Activated CD8-positive, alpha-beta memory T cell treated with anti-CD3 and anti-CD28 coated beads, Interleukin-2, amount 50 U/mL, for 48 hours (primary cell): ENCODE results near the gene SERPING1.
"Not testable (repeated sequence)": the region's sequence is repeated elsewhere in the genome, so short reads cannot be mapped to it uniquely, and the experiment has no call there.

Experiments
- DNase-seq: peaks from one replicate; pipeline ENCODE4 v3.0.0-alpha.2; 2020

Gene SERPING1

DNA sequence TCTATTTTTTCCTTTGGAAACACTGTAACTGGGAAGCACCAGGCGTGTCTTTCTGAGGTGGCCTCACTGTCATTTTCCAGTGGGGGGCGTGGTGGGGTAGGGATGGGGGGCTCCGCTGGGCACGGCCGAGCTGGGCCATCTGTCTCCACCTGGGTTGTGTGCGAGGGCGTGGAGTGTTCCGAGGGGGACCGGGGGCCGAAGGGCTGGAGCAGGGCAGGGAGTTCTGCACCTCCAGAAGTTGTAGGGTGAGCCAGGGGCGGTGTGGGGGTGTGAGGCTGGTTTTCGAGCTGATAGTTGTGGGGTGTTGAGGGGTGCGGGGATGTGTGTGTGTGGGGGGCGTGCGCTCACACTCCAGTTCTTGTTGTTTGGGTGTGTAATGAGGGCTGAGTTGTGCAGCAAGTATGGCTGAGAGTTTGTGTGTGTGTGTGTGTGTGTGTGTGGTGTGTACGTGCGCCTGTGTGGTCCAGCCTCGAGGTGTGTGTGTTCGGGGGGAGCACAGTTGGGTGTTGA, 41.4 kb downstream of the SERPING1 start:
- DNase-seq: no peak

DNA sequence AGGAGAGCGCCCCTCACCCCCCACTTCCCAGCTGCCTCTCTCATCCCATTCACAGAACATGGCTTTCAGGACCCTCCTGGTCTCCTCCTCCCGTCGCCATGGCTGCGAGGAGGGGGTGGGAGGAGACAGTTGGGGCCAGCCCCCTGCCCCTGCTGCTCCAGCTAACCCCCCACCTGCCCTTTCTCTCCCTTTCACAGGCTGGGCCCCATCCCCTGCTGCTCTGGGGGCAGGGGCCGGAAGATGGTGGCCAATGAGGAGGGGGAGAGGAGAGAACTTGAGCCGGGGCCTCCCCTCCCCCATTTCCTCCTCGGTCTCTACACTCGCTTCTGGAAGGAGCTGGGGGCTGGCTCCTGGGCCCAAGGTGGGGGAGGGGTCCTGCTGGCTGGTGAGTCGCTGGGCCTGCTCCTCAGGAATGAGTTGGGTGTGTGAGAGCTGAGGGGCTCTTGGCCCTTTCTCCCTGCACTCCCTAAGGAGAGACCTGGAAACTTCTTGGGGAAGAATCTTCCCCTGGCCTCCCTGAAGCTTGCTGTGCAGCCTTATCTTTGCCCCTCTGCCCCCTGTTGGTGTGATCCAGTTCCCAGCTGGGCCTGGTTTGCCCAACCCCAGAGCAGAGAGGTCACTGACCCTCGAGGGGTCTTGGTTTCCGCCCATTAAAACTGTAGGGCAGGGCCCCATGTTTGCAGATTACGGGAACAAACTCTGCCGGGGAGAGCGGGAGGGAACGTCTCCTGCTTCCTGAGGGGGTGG, 42.0 kb downstream of the SERPING1 start:
- DNase-seq: no peak

DNA sequence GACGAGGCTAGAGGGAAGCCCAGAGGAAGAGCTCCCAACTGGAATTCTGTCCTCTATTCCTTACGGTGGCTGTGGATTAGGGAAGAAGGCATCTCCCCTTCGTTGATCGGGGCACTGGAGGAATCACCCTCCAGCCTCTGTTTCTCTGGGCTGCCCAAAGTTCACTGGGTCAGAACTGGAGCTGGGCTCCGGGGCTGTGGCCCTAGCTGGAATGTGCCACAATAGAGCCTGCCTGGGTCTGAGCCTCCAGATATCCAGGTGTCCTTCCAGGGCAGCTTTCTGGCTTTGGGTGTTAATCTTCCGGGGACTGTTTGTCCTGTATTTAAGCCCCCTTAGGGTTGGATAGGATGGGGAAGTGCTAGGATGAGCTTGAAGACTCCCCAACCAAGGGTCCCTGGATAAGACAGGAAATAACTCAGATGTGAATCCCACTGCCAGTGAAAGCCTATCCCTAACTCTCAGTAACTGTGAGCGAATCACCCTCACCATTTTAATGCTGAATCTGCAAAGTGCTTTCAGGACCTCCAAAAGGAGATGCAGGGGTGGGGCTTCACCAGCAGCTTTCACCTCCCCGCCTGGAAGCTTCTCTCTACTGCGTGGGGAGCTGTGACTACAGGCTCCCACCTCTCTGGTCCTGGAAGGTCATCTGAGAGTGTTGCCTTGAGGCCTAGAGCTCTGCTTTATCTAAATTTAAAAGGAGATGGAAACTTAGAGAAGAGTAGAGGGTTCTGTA, 42.7 kb downstream of the SERPING1 start:
- no peak for DNase-seq

DNA sequence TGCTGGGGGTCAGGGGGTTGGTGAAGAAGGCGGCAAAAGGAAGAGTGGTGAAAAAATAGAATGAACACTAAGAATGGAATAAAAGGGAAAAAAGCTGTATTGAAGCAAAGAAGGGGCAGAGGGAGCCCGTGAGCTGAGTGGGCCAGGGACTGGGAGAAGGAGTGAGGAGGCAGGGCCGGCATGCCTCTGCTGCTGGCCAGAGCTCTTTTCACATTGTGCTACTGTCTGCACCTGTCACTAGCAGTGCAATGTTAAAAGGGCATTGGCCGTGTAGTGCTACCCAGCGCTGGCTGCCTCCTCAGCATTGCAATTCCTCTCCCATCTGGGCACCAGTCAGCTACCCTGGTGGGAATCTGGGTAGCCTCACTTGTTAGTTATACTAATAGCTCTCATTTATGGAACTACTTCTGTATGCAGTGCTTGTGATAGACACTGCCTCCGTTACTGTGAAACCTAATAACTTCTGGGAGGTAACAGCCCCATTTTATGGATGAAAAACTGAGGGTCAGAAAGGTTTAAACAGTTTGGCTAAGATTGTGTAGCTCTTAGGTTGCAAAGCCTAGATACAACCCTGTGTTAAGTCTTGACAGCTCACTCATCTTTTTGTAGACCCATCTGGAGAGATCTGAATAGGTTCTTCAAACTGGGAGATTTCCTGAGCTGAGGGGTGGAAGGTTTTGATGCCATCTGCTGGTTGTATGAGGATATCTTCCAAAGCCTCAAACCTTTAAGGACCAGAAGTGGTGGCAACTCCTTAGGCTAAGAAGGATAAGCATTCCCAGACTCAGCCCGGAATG, 43.7 kb downstream of the SERPING1 start:
- no peak for DNase-seq

DNA sequence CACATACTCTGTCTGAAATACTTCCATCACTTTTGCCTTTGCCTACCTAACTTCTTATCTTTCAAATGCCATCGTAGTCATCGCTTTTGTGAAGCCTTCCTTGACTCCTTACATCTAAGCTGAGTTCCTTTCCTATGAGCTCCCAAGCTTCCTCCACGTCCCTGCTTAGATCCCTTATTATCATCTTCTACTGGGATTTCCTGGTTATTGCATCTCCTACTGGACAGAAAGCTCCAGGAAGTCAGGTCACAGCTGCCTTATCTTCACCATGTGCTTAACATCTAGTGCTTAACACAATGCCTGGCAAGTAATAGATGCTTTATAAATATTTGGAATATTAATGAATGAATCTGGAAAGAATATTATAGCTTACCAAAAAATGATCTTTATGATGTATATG, 46.3 kb downstream of the SERPING1 start:
- DNase-seq: no peak

DNA sequence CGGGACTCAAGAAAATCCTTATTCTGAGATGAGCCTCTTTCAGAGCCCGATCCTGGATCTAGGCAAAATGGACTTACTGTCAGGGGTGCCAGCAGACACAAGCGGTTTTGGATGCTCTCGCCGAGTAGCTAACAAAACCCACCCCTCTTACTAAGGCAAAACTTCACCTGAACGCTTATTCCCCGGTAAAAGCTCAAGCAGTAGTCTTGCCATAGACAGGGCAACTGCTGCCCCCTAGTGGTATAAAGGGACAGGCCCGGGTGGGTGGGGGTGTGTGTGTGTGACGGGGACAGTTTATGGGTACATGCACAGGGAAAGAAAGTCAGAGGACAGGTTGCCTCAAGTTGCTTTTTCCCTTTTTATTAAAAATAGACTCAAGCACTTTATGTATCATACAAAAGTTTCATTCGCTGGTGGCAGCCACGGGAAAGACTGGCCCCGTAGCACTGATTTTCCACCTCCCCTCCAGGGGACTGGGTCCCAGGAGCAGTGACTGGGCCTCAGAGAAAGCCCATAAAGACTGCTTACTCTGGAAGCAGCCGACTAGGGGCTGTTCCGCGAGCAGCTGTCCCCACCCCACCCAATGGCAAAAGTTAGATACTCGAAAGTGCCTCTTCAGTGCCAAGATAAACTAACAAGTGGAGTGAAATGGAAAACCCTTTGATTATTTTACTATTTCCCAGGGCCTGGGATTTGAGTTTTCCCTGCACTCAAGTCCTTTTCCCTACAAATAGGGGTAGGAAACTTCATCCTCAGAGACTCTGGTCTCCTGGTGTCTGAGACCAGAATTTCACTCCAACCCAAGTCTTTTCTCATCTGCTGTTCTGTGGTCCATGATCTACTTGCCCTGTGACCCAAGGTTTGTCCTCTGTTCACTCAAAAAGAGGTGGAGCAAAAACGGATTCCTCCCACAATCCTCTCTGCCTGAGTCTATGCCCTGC, 47.5 kb downstream of the SERPING1 start:
- DNase-seq: peak; percentile 91

DNA sequence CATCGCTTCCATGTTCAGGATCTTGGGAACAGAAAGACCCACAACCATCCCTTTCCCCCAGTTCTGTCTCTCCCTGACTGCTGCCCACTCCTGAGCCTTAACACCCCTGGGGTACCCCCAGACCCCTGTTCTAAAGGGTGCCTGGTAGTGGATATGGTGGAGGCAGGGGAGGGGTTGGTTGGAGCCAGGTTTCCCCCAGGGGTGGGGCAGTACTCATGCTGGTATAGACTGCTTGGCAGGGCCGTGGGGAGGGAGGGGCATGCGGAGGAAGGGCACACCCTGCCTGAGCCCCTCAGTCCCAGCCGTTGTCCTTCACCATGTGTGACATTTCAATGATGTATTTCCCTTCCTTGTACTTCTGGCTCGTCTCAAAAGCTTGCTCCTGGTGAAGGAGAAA, 48.2 kb downstream of the SERPING1 start:
- DNase-seq: no peak

DNA sequence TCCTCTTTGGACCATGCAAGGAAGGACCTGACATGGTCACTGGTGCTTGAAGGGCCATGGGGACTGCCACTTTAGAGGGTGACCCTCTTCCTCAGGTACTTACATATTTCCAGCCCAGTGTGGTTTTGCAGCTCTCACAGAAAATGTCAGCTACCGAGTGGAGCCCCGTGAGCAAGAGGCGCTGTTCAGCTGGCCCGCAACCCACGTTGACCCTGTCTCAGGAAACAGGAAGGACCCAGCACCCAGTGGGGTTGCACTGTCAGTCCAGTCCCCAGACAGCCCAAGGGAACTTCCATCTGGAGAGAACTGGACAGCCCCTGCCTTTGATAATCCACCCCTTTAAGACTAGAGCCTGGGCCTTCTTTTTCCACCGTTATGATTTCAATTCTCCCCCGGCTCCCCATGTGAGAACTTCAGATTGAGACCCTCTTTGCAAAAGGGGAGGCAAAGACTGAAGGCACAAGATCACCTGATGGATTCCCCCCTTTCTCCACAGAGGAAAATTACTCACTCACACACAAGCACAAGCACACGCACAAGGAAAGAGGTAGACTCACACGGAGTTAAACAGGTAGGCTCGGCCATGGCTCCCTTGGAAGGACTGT, 48.8 kb downstream of the SERPING1 start:
- DNase-seq: no peak

DNA sequence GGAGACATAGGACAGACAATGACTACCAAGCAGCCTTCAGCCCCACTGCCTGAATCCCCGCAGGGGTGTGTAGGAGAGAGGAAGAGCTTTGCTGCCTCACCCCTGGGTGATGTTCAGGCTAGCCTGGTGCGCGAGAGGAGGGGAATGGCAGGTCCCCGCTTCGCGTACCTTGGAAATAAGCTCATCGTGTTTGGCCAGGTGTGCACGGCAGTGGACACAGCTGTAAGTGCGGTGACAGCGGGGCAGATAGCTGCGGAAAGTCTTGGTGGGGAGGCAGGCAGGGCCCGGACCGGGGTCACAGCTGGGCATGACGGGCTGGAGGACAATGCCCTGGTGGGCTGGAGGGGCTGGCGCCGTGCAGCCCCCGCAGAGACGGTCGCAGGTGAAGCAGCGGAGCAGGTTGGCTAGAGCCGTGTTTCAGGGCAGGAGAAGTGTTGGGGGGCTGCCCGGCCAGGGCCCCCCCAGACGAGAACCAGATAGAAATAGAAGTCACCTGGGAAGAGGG, 49.4 kb downstream of the SERPING1 start:
- no peak for DNase-seq

DNA sequence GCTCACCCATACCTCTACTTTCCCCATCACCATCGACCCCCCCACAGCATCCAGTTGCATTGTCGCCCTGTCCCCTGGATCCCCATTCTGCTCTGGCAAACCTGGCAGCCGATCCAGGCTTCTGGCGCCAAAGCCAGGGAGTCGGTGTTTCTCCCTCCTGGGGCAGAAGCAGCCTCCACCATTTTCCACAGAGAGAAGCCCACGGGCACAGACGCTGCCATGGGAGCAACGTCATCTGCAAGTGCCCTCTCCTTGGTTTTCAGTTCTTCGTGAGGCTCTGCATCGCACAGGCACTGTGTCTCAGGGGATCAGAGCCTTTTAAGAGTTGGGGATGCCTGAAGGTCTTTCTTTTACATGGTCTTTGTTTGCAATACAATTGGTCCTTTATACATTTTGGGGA, 49.9 kb downstream of the SERPING1 start:
- no peak for DNase-seq

DNA sequence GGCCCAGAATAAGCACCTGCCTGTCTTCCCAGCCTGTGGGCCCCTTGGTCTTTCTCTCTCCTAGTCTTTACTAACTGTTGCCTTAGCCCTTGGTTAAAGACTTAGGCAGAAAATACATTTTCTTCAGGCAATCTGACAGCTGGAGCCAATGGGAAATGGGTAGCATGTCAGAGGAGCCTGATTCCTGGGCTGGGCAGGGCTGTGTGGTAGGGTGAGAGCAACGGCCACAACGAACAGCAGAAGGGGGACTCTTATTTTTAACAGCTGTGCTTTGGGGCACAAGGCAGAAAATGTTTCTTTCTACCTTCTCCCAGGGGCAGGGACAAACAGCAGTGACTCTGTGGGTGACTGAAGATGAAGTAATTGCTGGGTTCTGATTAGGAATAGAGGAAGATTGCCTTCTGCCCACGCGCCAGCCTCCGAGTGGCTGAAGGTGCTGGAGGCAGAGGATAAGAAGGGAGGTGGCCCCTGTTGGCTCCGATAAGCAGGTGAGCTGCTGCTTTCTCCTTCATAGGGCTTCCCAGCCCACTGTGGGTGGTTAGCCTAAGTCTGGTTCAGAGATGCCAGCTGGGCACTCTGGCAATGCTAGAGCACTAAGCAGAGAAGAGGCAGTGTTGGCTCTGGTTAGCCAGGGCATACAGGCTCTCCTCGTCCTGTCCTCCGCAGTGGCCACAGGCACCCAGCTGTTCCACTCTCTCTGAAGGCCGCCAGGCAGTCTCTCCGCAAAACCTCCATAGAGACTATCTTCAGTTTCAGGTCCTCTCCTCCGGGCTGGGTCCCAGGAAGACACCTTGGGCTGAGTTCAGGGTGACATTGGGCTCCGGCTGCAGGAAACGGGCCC, 50.7 kb downstream of the SERPING1 start:
- no peak for DNase-seq

DNA sequence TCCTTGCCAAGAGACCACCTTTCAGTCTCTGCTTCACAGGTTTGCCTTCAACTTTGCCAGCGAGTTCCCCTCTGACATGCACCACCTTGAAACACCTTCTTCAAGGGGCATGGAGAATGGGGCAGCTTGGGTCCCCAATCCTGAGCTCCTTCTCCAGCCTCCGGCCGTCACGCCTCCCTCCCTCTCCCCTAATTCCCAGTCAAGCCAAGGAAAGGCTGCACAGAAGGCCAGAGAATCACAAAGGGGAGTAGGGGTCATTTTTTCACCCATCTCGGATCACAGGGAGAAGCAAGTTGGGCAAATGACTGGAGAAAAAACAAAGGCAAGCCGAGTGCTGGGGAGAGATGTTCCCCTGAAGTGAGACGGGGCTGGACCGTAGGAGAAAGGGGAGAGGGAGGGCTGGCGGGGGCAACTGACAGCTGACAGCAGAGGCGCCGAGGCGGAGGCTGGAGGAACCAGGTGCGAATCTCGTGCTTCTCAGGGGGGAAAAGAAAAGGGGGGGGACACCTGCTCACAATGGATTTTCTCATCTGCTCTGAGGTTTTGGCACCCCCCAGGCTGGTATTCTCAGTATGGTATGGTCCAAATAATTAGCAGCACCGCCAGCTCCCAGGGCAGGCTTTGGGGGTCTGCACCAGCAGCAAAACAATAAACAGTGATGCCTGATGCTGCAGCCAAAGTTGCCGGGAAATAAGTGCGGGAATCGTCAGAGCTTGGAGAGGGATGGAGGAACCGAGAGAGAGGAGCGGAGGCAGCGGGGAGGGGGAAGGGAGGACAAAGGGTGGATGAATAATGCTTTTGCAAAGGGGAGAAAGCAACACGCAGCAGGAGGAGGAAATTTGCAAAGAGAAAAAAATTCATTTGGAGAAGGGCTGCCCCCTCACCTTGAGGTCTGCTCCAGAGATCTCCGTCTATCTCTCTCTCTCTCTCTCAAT, 51.6 kb downstream of the SERPING1 start:
- no peak for DNase-seq

DNA sequence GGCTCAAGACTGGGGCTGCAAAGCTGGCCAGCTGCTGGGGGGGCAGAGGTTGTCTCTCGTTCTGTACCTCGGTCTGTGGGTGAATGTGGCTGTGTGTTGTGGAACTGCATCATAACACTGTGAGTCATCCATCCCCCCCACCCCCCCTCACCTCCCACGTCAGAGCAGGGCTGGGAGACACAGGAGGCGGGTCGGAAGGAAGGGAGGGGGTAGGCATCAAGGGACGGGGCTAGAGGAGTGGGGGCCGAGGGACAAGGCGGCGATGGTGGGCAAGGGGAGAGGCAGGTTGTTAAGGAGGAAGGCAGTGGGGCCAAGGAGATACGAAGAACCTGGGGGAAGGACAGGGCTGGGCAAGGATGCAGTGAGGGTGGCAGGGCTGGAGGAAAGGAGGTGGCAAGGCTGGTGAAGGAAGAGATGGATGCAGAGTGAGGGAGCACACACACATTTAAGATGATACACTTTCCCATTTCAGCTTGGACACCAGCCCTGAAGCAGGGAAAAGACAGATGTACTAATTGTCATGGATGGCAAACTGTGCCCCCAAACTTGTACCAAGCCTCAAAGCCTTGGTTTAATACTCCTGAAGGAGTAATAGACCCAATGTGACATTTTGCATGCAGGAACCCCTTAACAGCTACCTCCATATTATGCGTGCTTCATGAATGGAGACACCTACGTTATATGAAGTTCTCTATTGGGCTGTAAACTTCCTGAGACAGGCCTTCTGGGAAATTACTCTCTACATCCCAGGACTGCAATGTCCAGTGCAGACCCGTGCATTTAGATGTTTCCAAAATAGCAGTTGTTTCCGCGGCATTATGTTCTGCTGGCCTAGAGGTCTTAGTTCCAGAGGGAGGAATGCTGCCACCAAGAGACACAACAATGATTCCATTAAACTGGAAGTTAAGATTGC, 52.6 kb downstream of the SERPING1 start, which contains the start of gene YPEL4:
Gene YPEL4, minus strand, starts transcription at position 87 of the 913 bp plus-strand sequence. CDS start 2,805 bp downstream, outside the sequence.
- no peak for DNase-seq

DNA sequence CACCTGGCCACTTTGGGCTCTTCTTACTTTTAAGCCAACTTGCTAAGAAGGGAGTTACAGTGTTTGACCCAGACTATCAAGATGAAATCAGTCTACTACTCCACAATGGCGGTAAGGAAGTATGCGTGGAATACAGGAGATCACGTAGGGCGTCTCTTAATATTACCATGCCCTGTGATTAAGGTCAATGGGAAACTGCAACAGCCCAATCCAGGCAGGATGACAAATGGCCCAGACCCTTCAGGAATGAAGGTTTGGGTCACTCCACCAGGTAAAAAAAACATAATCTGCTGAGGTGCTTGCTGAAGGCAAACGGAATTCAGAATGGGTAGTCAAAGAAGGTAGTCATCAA, 53.2 kb downstream of the SERPING1 start:
- no peak for DNase-seq

DNA sequence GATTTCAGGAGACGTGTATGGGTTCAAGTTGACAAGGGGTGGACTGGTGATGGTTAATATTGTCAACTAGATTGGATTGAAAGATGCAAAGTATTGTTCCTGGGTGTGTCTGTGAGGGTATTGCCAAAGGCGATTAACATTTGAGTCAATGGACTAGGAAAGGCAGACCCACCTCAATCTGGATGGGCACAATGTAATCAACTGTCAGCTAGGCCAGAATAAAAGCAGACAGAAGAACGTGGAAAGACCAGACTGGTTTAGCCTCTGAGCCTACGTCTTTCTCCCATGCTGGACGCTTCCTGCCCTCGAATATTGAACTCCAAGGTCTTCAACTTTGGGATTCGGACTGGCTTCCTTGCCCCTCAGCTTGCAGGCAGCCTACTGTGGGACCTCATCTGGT, 53.9 kb downstream of the SERPING1 start:
- DNase-seq: no peak

DNA sequence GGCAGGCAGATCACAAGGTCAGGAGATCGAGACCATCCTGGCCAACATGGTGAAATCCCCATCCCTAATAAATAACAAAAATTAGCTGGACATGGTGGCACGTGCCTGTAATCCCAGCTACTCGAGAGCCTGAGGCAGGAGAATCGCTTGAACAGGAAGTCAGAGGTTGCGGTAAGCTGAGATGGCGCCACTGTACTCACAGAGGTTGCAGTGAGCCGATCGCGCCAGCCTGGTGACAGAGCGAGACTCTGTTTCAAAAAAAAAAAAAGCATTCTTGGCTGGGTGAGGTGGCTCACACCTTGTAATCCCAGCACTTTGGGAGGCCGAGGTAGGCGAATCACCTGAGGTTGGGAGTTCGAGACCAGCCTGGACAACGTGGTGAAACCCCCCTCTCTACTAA, 54.7 kb downstream of the SERPING1 start:
- DNase-seq: not testable (repeated sequence)

DNA sequence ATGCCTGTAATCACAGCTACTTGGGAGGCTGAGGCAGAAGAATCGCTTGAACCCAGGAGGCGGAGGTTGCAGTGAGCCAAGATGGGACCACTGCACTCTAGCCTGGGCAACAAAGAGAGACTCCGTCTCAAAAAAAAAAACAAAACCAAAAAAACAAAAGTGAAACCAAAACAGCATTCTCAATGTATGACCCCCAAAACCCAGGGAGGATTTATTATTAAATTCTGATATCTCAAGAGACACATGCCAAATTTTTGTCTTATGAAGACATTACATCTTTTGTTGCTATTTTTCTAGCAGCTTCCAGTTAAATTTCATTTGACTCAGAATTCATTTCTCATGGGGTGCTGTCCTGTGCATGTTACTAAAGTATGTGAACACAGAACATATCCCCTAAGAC, 55.2 kb downstream of the SERPING1 start:
- DNase-seq: no peak

DNA sequence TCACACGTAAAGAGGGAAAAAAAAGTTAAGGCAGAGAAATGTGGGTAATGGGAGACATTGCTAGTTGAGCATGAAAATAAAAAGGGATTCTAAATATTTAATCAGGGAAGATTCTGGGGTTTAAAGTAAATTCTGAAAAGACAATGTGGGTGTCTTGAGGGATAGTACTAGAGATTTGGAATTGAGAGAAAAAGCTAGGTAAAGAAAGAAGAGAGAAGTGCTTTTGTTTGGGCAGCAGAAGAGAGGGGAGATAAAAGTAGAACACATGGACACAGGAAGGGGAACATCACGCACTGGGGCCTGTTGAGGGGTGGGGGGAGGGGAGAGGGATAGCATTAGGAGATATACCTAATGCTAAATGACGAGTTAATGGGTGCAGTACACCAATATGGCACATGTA, 55.7 kb downstream of the SERPING1 start:
- no peak for DNase-seq

DNA sequence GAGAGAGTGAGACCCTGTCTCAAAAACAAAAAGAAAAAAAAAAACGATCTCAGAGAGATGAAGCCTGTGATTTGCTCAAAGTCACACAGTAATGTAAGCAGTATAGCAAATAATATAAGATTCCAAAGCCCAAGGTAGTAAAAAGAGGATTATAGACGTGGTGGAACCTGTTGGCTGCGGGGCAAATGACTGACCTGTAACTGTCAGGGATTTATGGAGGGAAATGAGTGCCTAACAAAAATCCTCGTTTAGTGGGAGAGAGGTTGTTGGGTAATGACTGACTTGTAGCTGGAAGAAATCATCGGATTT, 59.4 kb downstream of the SERPING1 start:
- DNase-seq: no peak
